Kidney epithelial cell (primary cell): Measurements from ENCODE around the gene HEPHL1. TPM values are rescaled to one million over a fixed set of nuclear protein-coding genes. Genes with fewer than 3 reads are reported as not detected.
A peak's percentile ranks its signal among the peaks of the same experiment; 100 is the strongest.

Source experiments
- DNase-seq: peaks from one replicate; pipeline ENCODE4 v3.0.0-alpha.2; 2010; ENCODE audit warnings: low read depth
- H3K27me3 ChIP-seq: 2 replicates; pipeline ENCODE4 v1.6.0; 2011; ENCODE audit warnings: low read length; ENCODE audit not compliant: control insufficient read depth, insufficient read depth
- H3K36me3 ChIP-seq: 2 replicates; pipeline ENCODE4 v1.5.1; 2011; ENCODE audit warnings: low read length; ENCODE audit not compliant: control insufficient read depth, insufficient read depth
- H3K4me3 ChIP-seq: 2 replicates; pipeline ENCODE4 v1.5.1; 2011; ENCODE audit warnings: low read depth, mild to moderate bottlenecking, control low read depth, low read length
- CTCF ChIP-seq: IDR thresholded peaks from 2 replicates; pipeline ENCODE4 v1.5.1; 2011; ENCODE audit warnings: mild to moderate bottlenecking, moderate library complexity, low read length, control low read depth, inconsistent platforms; ENCODE audit not compliant: insufficient read depth, poor library complexity, severe bottlenecking
- total RNA-seq: library from RNA; depleted of rRNA; stranded (reverse); fragments of >200 nt; gene quantifications from 2 replicates; pipeline ENCODE4 v1.2.3, GENCODE V29; 2015

Gene HEPHL1
- total RNA-seq, 1 donor from 2014 or later = not detected

- Histone ChIP-seq H3K27me3 (no peaks in the 10 kb centered on the region), H3K36me3 (no peaks in the 10 kb centered on the region), H3K4me3 (peak overlapping the region; percentile 83)
- no peak for DNase-seq
- no peak for TF ChIP-seq CTCF
These were observed 109.3 kb downstream of the HEPHL1 start for GRCh38 chr11:94130298-94131046.

GRCh38 chr11:94131047-94131717, 110.0 kb downstream of the HEPHL1 start:
- TF ChIP-seq CTCF = no peak
- H3K4me3 ChIP-seq = no peak overlapping the region
- H3K27me3 ChIP-seq = no peaks in the 10 kb centered on the region
- H3K36me3 ChIP-seq = no peaks in the 10 kb centered on the region
- no peak for DNase-seq

- H3K27me3 ChIP-seq = no peaks in the 10 kb centered on the region
- no peak for TF ChIP-seq CTCF
- no peak for DNase-seq
- no peaks in the 10 kb centered on the region for H3K36me3 ChIP-seq
- H3K4me3 ChIP-seq = no peak overlapping the region
These were observed 110.6 kb downstream of the HEPHL1 start for GRCh38 chr11:94131718-94132115.

- Histone ChIP-seq H3K4me3 (no peak overlapping the region), H3K27me3 (no peaks in the 10 kb centered on the region), H3K36me3 (no peaks in the 10 kb centered on the region)
- peak; percentile 49 for DNase-seq
- TF ChIP-seq CTCF = no peak
These were observed 111.0 kb downstream of the HEPHL1 start for GRCh38 chr11:94132152-94132558.

GRCh38 chr11:94132823-94133408, 111.8 kb downstream of the HEPHL1 start:
- no peak for TF ChIP-seq CTCF
- DNase-seq = no peak
- Histone ChIP-seq H3K27me3 (no peaks in the 10 kb centered on the region), H3K36me3 (no peaks in the 10 kb centered on the region), H3K4me3 (no peak overlapping the region)
